Activated naive CD4-positive, alpha-beta T cell treated with anti-CD3 and anti-CD28 coated beads, Interleukin-2, amount 10 ng/mL, durations not matched to agents 7 days and 5 days (primary cell): ENCODE results near the gene TTLL3.
A peak's percentile ranks its signal among the peaks of the same experiment; 100 is the strongest.

Experiments used
- CTCF ChIA-PET: fragments of 350-600 bp; sonication (Branson Sonifier 250); formaldehyde crosslinking; loops from one replicate; lab custom pipeline; 2021; ENCODE audit warnings: antibody characterized with exemption; lab: Charles Lee
- DNase-seq: peaks from one replicate; pipeline ENCODE4 v3.0.0-alpha.2; 2020
- H3K27ac Mint-ChIP-seq: one replicate; pipeline ENCODE4 v1.8.0; 2021; ENCODE audit warnings: mild to moderate bottlenecking, moderate library complexity, mixed read lengths
- H3K27me3 Mint-ChIP-seq: one replicate; pipeline ENCODE4 v1.8.0; 2021; ENCODE audit warnings: mild to moderate bottlenecking, mixed read lengths
- H3K36me3 Mint-ChIP-seq: one replicate; pipeline ENCODE4 v1.8.0; 2021; ENCODE audit warnings: mixed read lengths
- H3K4me1 Mint-ChIP-seq: one replicate; pipeline ENCODE4 v1.8.0; 2021; ENCODE audit warnings: mixed read lengths
- H3K4me3 Mint-ChIP-seq: one replicate; pipeline ENCODE4 v1.8.0; 2021; ENCODE audit warnings: mild to moderate bottlenecking, moderate library complexity, mixed read lengths
- H3K9me3 Mint-ChIP-seq: one replicate; pipeline ENCODE4 v1.8.0; 2021; ENCODE audit warnings: mixed read lengths

The TTLL3 gene

DNA sequence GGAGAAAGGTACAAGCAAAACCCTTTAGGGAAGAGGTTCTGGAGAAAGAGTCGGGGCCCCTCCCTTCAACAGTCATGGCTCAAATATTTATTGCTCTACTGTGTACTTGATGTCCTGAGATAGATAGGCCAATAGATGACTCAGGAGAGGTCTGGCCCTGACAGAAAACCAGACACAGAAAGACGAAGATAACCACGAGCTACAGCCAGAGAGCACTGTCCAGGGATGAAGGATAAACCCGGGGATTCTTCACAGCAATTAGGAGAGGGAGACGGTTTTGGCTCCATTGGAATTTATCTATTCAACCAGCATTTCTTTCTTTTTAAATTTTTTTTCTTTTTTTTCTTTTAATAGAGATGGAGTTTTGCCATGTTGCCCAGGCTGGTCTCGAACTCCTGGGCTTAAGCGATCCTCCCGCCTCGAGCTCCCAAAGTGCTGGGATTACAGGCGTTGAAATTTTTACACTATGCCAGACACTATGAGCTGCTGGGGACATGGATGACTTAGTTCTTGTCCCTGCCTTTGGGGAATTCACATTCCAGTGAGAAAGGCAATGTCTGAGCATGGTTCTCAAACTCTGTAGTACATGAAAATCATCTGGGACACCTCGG, 74.6 kb downstream of the TTLL3 start:
- Mint-ChIP-seq H3K4me3 (no peak overlapping the region), H3K27me3 (peaks cover 13% of the 10 kb centered on the region), H3K27ac (peak overlapping the region; percentile 24), H3K4me1 (peaks cover 6% of the 10 kb centered on the region), H3K9me3 (no peaks in the 10 kb centered on the region), H3K36me3 (no peaks in the 10 kb centered on the region)
- CTCF ChIA-PET: interaction anchor here (0.9 to 1.3 kb wide), 3 partner anchors 9 to 46 kb away, joined by 3 to 4 read pairs (median 3); no protein-coding TSS in a partner anchor
- DNase-seq: no peak
